PC-3 (cell line): ENCODE results near the gene AUP1. TPM values are rescaled to one million over a fixed set of nuclear protein-coding genes. Genes with fewer than 3 reads are reported as not detected.

Experiments used
- ATAC-seq: fragments of 200-7000 bp; cut with Tn5 transposase; 2 replicates; pipeline ENCODE4 v1.9.1; 2020; ENCODE audit warnings: mild to moderate bottlenecking, moderate library complexity
- BruUV-seq: library from RNA; stranded (reverse); fragments of 400-500 nt; replicated peaks from 2 replicates; lab custom pipeline; 2021; lab: Mats Ljungman, UMichigan
- CTCF ChIA-PET: fragments of 300-600 bp; sonication (Branson Sonifier 250); formaldehyde crosslinking; loops from one replicate; lab custom pipeline; 2022; ENCODE audit warnings: antibody characterized with exemption; lab: Charles Lee
- POLR2A ChIA-PET: fragments of 300-600 bp; sonication (Branson Sonifier 250); formaldehyde crosslinking; loops from one replicate; lab custom pipeline; 2022; ENCODE audit warnings: antibody characterized with exemption; ENCODE audit not compliant: unreplicated experiment; lab: Charles Lee
- DNase-seq: peaks from one replicate; pipeline ENCODE4 v3.0.0-alpha.2; 2015
- H2AFZ ChIP-seq: fragments of 300-600 bp; sonication (generic); 2 replicates; pipeline ENCODE4 v1.6.0; 2016; ENCODE audit warnings: antibody characterized with exemption, low read length
- H3F3A ChIP-seq: fragments of 300-600 bp; sonication (generic); one replicate; pipeline ENCODE4 v1.6.0; 2017; ENCODE audit warnings: antibody characterized with exemption, low read length, control low read depth, mild to moderate bottlenecking; ENCODE audit not compliant: unreplicated experiment
- H3K27ac ChIP-seq: fragments of 300-600 bp; sonication (generic); 2 replicates; pipeline ENCODE4 v1.5.1; 2016; ENCODE audit warnings: mild to moderate bottlenecking, low read length
- H3K27me3 ChIP-seq: fragments of 300-600 bp; sonication (generic); 2 replicates; pipeline ENCODE4 v1.6.1; 2016; ENCODE audit warnings: low read length, mixed read lengths
- H3K36me3 ChIP-seq: fragments of 300-600 bp; sonication (generic); 2 replicates; pipeline ENCODE4 v1.6.1; 2016; ENCODE audit warnings: low read depth, mixed run types, low read length, mixed read lengths
- H3K4me1 ChIP-seq: fragments of 300-600 bp; sonication (generic); 2 replicates; pipeline ENCODE4 v1.5.1; 2016; ENCODE audit warnings: low read length; ENCODE audit not compliant: insufficient read depth
- H3K4me2 ChIP-seq: fragments of 300-600 bp; sonication (generic); 2 replicates; pipeline ENCODE4 v1.6.0; 2016; ENCODE audit warnings: low read length
- H3K4me3 ChIP-seq: fragments of 300-600 bp; sonication (generic); 2 replicates; pipeline ENCODE4 v1.5.1; 2016; ENCODE audit warnings: mild to moderate bottlenecking, low read length, mixed read lengths
- H3K79me2 ChIP-seq: fragments of 300-600 bp; sonication (generic); 2 replicates; pipeline ENCODE4 v1.6.1; 2017; ENCODE audit warnings: low read length, mixed read lengths
- H3K9ac ChIP-seq: fragments of 300-600 bp; sonication (generic); 2 replicates; pipeline ENCODE4 v1.6.0; 2016; ENCODE audit warnings: mild to moderate bottlenecking, low read length
- H3K9me2 ChIP-seq: fragments of 300-600 bp; sonication (generic); replicated peaks from 2 replicates; pipeline ENCODE4 v1.6.1; 2016; ENCODE audit warnings: mixed run types, low read length, mixed read lengths
- H3K9me3 ChIP-seq: fragments of 300-600 bp; sonication (generic); 2 replicates; pipeline ENCODE4 v1.6.1; 2016; ENCODE audit warnings: low read length, mixed read lengths
- H4K20me1 ChIP-seq: fragments of 300-600 bp; sonication (generic); 2 replicates; pipeline ENCODE4 v1.6.1; 2016; ENCODE audit warnings: low read length, mixed read lengths
- EZH2 ChIP-seq: fragments of 300-600 bp; sonication (generic); IDR thresholded peaks from one replicate; pipeline ENCODE4 v1.6.1; 2017; ENCODE audit warnings: antibody characterized with exemption, mild to moderate bottlenecking, low read length; ENCODE audit not compliant: unreplicated experiment
- EZH2phosphoT487 ChIP-seq: fragments of 300-600 bp; sonication (generic); IDR thresholded peaks from 2 replicates; pipeline ENCODE4 v1.6.1; 2018; ENCODE audit warnings: mild to moderate bottlenecking, antibody characterized with exemption, low read length, borderline replicate concordance
- intact Hi-C: fragments of 100-400 bp; cut with micrococcal nuclease; formaldehyde crosslinking; loops from 2 replicates; pipeline ENCODE4 v1.9.0; 2023
- total RNA-seq: library from RNA; depleted of rRNA; stranded (reverse); fragments of >200 nt; gene quantifications from 2 replicates; pipeline ENCODE4 v1.2.3, GENCODE V29; 2014
- TF ChIP-seq, protein P1 (sequence below): fragments of 300-600 bp; sonication (generic); conservative IDR thresholded peaks from 2 replicates; pipeline ENCODE4 v1.5.1; 2017; ENCODE audit warnings: antibody characterized with exemption, low read depth, mild to moderate bottlenecking, low read length

Gene AUP1
- total RNA-seq, 1 experiment from 2014 or later, result 233 TPM

DNA sequence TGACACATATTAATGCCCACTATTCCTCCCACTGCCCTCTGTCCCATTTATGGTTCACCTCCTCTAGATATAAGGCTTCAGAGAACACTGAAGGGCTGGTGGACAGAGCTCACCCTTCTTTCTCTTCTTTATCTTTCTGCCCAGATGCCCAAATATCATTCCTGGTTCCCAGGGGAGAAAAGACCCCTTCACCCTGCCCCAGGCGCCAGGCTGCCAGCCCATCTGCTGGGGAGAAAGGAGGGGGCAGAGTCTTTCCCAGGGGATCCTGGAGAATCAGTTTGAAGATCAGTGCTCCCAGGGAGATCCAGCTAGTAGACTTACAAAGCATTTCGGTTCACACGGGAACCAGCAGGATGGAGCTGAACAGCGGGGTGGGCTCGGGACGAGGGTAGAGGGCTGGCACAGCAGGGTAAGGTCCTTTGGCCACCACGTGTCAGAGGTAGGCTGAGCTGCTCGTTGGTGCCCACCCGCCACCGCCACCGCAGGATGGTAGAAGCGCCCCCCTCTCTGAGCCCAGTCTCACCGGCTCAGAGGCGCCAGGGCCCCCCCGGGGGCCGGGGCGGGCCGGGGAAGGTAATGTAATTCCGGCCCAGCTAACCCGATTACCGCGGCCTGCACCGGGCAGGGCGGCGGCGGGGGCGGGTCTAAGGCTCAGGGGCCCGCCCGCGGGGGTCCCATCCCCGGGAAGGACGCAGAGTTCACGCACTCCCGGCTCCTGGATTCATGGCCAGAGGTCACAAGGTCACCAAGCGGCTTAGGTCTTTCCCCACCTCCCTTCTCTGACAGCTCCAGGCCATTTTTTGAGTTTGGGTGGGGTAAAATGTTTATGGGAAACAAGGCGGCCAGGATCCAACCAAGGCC lies 16.5 kb downstream of the AUP1 start:
- DNase-seq, result no peak
- intact Hi-C loops, result no loop called here
- Histone ChIP-seq H3K9me3 (no peaks in the 10 kb centered on the region), H3K4me2 (peak overlapping the region; percentile 82), H3K9ac (peak overlapping the region; percentile 33; the same call in 1 of the 2 replicates), H3K27me3 (no peaks in the 10 kb centered on the region), H3K9me2 (no peaks in the 10 kb centered on the region), H3K27ac (no peak overlapping the region), H3K36me3 (no peaks in the 10 kb centered on the region), H3F3A (no peaks in the 10 kb centered on the region), H3K79me2 (no peaks in the 10 kb centered on the region), H4K20me1 (no peaks in the 10 kb centered on the region), H3K4me1 (peaks cover 8% of the 10 kb centered on the region; the same call in 1 of the 2 replicates), H3K4me3 (peak overlapping the region; percentile 69), H2AFZ (peak overlapping the region; percentile 91)
- BruUV-seq, result no TSS peak
- no peak for TF ChIP-seq EZH2phosphoT487
- TF ChIP-seq, protein P1, sequence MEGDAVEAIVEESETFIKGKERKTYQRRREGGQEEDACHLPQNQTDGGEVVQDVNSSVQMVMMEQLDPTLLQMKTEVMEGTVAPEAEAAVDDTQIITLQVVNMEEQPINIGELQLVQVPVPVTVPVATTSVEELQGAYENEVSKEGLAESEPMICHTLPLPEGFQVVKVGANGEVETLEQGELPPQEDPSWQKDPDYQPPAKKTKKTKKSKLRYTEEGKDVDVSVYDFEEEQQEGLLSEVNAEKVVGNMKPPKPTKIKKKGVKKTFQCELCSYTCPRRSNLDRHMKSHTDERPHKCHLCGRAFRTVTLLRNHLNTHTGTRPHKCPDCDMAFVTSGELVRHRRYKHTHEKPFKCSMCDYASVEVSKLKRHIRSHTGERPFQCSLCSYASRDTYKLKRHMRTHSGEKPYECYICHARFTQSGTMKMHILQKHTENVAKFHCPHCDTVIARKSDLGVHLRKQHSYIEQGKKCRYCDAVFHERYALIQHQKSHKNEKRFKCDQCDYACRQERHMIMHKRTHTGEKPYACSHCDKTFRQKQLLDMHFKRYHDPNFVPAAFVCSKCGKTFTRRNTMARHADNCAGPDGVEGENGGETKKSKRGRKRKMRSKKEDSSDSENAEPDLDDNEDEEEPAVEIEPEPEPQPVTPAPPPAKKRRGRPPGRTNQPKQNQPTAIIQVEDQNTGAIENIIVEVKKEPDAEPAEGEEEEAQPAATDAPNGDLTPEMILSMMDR, result no peak
- TF ChIP-seq EZH2, result no peak
- POLR2A ChIA-PET, result interaction anchor here (0.5 kb wide), 2 partner anchors 42 to 282 kb away, joined by 9 to 21 read pairs; no protein-coding TSS in a partner anchor
- no peak for ATAC-seq
- CTCF ChIA-PET, result no interaction called here

DNA sequence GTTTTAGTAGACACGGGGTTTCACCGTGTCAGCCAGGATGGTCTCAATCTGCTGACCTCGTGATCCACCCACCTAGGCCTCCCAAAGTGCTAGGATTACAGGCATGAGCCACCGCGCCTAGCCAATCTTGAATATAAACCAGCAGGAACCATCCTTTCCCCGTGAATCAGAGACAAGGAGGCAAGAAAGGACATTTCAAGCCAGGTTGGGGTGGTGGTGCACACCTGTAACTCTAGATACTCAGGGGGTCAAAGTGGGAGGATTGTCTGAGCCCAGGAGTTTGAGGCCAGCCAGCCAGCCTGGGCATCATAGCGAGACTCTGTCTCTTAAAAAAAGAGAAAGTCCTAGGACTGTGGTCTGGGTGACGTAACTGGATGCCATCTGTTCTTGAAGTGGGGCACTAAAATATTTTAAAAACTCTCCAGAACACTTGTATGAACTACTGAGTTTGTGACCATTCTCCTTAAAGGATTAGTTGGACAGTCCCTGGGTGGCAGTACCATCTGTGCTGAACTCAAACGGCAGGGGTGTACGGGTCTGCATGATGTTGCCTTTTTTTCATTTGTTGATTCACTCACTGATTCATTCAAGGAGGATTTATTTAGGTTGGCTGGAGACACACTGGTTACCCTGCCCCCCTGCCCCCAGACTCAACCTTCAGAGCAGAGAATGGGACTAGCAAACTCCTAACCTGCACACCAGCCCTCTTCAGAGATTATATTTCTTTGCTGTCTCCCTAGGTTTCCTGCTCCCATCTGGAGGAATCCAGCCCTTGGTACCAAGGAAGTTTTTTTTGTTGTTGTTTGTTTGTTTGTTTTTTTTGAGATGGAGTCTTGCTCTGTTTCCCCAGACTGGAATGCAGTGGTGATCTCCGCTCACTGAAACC lies 18.2 kb downstream of the AUP1 start:
- H3K9me2 ChIP-seq, result no peaks in the 10 kb centered on the region
- POLR2A ChIA-PET, result no interaction called here
- CTCF ChIA-PET, result no interaction called here
- no peaks in the 10 kb centered on the region for H3K36me3 ChIP-seq
- peaks cover 10% of the 10 kb centered on the region for H3K79me2 ChIP-seq
- no peaks in the 10 kb centered on the region for H3K9me3 ChIP-seq
- H3K4me1 ChIP-seq, result peaks cover 11% of the 10 kb centered on the region; the same call in 1 of the 2 replicates
- H2AFZ ChIP-seq, result no peak overlapping the region
- H3K4me2 ChIP-seq, result no peak overlapping the region
- BruUV-seq, result no TSS peak
- no peaks in the 10 kb centered on the region for H3F3A ChIP-seq
- DNase-seq (peak; percentile 14), ATAC-seq (no peak)
- H3K9ac ChIP-seq, result no peak overlapping the region
- H3K27ac ChIP-seq, result no peak overlapping the region
- no peaks in the 10 kb centered on the region for H4K20me1 ChIP-seq
- H3K4me3 ChIP-seq, result no peak overlapping the region
- no peaks in the 10 kb centered on the region for H3K27me3 ChIP-seq
- intact Hi-C loops, result no loop called here
- TF ChIP-seq EZH2phosphoT487 (no peak), EZH2 (no peak)
- TF ChIP-seq, protein P1, result no peak
